Omental fat pad (tissue), 4 donors: Measurements from ENCODE around the gene YWHAE. TPM values are rescaled to one million over a fixed set of nuclear protein-coding genes. Genes with fewer than 3 reads are reported as not detected.
"Not testable (repeated sequence)": the region's sequence is repeated elsewhere in the genome, so short reads cannot be mapped to it uniquely, and the experiment has no call there.

ENCODE experiments used
- ATAC-seq: fragments of 150-250 bp; one replicate; pipeline ENCODE4 v1.9.1; 2016; ENCODE audit warnings: mild to moderate bottlenecking, moderate library complexity; ENCODE audit not compliant: low FRiP score
- DNase-seq: peaks from one replicate; pipeline ENCODE4 v3.0.0-alpha.2; 2019; ENCODE audit warnings: low spot score
- CTCF ChIP-seq, 3 donors: fragments of 450-650 bp; IDR thresholded peaks; one replicate each; pipeline ENCODE4 v1.5.1; 2016 to 2017; ENCODE audit warnings: antibody characterized with exemption in 3 of 3, mild to moderate bottlenecking in 3 of 3, moderate library complexity in 2 of 3
- total RNA-seq, 4 donors: library from RNA; depleted of rRNA; stranded (reverse); fragments of >200 nt; gene quantifications; one replicate each; pipeline ENCODE4 v1.1.0, GENCODE V29; 2016

The YWHAE gene
- total RNA-seq, 4 donors from 2014 or later = 489 to 684 (median 635) TPM

- no peak for DNase-seq
- TF ChIP-seq CTCF (IDR thresholded peaks at IDR 0.05) = no peak
- no peak for ATAC-seq
These were observed 87.7 kb downstream of the YWHAE start for GRCh38 chr17:1312261-1312870.

- DNase-seq, ATAC-seq: not testable (repeated sequence)
These were observed 92.2 kb downstream of the YWHAE start for GRCh38 chr17:1307829-1308228.

- no peak for TF ChIP-seq CTCF (IDR thresholded peaks at IDR 0.05)
- ATAC-seq = no peak
These were observed 95.0 kb downstream of the YWHAE start for GRCh38 chr17:1304962-1305563.

GRCh38 chr17:1304522-1304921 is 95.5 kb downstream of the YWHAE start:
- ATAC-seq (no peak), DNase-seq (no peak)
- no peak for TF ChIP-seq CTCF (IDR thresholded peaks at IDR 0.05)

More at GRCh38 chr17:1304962-1305563, 95.0 kb downstream of the YWHAE start:
- DNase-seq = no peak

GRCh38 chr17:1302761-1303160 is 97.3 kb downstream of the YWHAE start:
- TF ChIP-seq CTCF (IDR thresholded peaks at IDR 0.05) = no peak
- no peak for DNase-seq
- ATAC-seq = no peak

GRCh38 chr17:1301546-1301945 is 98.5 kb downstream of the YWHAE start:
- DNase-seq (no peak), ATAC-seq (no peak)
- TF ChIP-seq CTCF (IDR thresholded peaks at IDR 0.05) = no peak

- no peak for DNase-seq
- TF ChIP-seq CTCF (IDR thresholded peaks at IDR 0.05) = no peak
- no peak for ATAC-seq
These were observed 99.6 kb downstream of the YWHAE start for GRCh38 chr17:1300371-1300905.
